K562 (cell line): ENCODE data around the gene AMH. TPM values are rescaled to one million over a fixed set of nuclear protein-coding genes. Genes with fewer than 3 reads are reported as not detected.

Source experiments
- ASH1L ChIP-seq: fragments of 450-650 bp; IDR thresholded peaks from 2 replicates; pipeline ENCODE4 v1.6.1; 2018; ENCODE audit warnings: borderline replicate concordance, mild to moderate bottlenecking, low read depth; ENCODE audit not compliant: partially characterized antibody
- CBX2 ChIP-seq: fragments of 200-600 bp; sonication (generic); IDR thresholded peaks from one replicate; pipeline ENCODE4 v1.6.1; 2012; ENCODE audit warnings: mild to moderate bottlenecking, low read length, inconsistent platforms; ENCODE audit not compliant: insufficient read depth, poor library complexity, severe bottlenecking
- EP400 ChIP-seq: fragments of 450-650 bp; IDR thresholded peaks from 2 replicates; pipeline ENCODE4 v1.6.1; 2017; ENCODE audit warnings: antibody characterized with exemption, mild to moderate bottlenecking, moderate library complexity
- ESRRA ChIP-seq: fragments of 450-650 bp; IDR thresholded peaks from 2 replicates; pipeline ENCODE4 v1.6.1; 2014; ENCODE audit warnings: low read depth, mild to moderate bottlenecking, moderate library complexity, borderline replicate concordance
- GTF2F1 ChIP-seq: IDR thresholded peaks from 2 replicates; pipeline ENCODE4 v1.6.1; 2011; ENCODE audit warnings: low read depth, low read length, improper control_type of control experiment
- HDGF ChIP-seq: fragments of 450-650 bp; IDR thresholded peaks from 2 replicates; pipeline ENCODE4 v1.6.1; 2016
- KDM4B ChIP-seq, 2 experiments: fragments of 450-650 bp in 1 of 2; sonication (generic) in 1 of 2; IDR thresholded peaks; 2 replicates each; pipeline ENCODE4 v1.6.1; 2016 to 2017; ENCODE audit warnings: borderline replicate concordance in 2 of 2, antibody characterized with exemption in 1 of 2, low read depth in 1 of 2, mild to moderate bottlenecking in 1 of 2
- LEF1 ChIP-seq: fragments of 450-650 bp; IDR thresholded peaks from 2 replicates; pipeline ENCODE4 v1.6.1; 2016; ENCODE audit warnings: mild to moderate bottlenecking
- MCM7 ChIP-seq, 2 experiments: fragments of 450-650 bp; IDR thresholded peaks; 2 replicates each; pipeline ENCODE4 v1.6.1; 2016 to 2018
- MEF2A ChIP-seq: IDR thresholded peaks from 2 replicates; pipeline ENCODE4 v1.6.1; 2011; ENCODE audit warnings: low read depth, mild to moderate bottlenecking, low read length, moderate library complexity; ENCODE audit not compliant: control insufficient read depth
- NFRKB ChIP-seq: fragments of 450-650 bp; IDR thresholded peaks from 2 replicates; pipeline ENCODE4 v1.6.1; 2016; ENCODE audit warnings: low read depth
- POLR2H ChIP-seq: IDR thresholded peaks from 2 replicates; pipeline ENCODE4 v1.6.1; 2016; ENCODE audit warnings: missing genetic modification characterization, low read depth, mild to moderate bottlenecking, control low read depth, missing compliant biosample characterization, moderate library complexity
- PYGO2 ChIP-seq: fragments of 450-650 bp; IDR thresholded peaks from 2 replicates; pipeline ENCODE4 v1.6.1; 2016; ENCODE audit warnings: mild to moderate bottlenecking, missing genetic modification characterization, moderate library complexity, missing compliant biosample characterization
- RB1 ChIP-seq: fragments of 450-650 bp; IDR thresholded peaks from 2 replicates; pipeline ENCODE4 v1.6.1; 2017; ENCODE audit warnings: low read depth, mild to moderate bottlenecking
- RBM34 ChIP-seq: fragments of 200-400 bp; formaldehyde crosslinking; IDR thresholded peaks from 2 replicates; pipeline ENCODE4 v1.6.1; 2018; ENCODE audit warnings: low read length, borderline replicate concordance; ENCODE audit not compliant: insufficient read depth
- RBM39 ChIP-seq: fragments of 200-400 bp; formaldehyde crosslinking; optimal IDR thresholded peaks from 2 replicates; pipeline ENCODE3; 2018; ENCODE audit warnings: low read depth, low read length
- RHOXF2B ChIP-seq: fragments of 250-450 bp; sonication (Bioruptor Pico); conservative IDR thresholded peaks from 2 replicates; pipeline ENCODE4 v1.5.1; 2021
- SRSF9 ChIP-seq: fragments of 200-400 bp; formaldehyde crosslinking; IDR thresholded peaks from 2 replicates; pipeline ENCODE4 v1.6.1; 2017; ENCODE audit warnings: low read depth, low read length, borderline replicate concordance
- TFAM ChIP-seq: fragments of 250-450 bp; sonication (Bioruptor Pico); conservative IDR thresholded peaks from 2 replicates; pipeline ENCODE4 v1.5.0; 2021; ENCODE audit warnings: mild to moderate bottlenecking, moderate library complexity
- ZFX ChIP-seq: sonication (generic); formaldehyde crosslinking; IDR thresholded peaks from 2 replicates; pipeline ENCODE4 v1.8.0; 2022; ENCODE audit warnings: mild to moderate bottlenecking, missing genetic modification reagents, moderate library complexity
- ZNF282 ChIP-seq: sonication (generic); formaldehyde crosslinking; IDR thresholded peaks from 2 replicates; pipeline ENCODE4 v1.8.1; 2023; ENCODE audit warnings: missing genetic modification reagents
- ZNF354B ChIP-seq: fragments of 250-450 bp; sonication (Bioruptor Pico); IDR thresholded peaks from 2 replicates; pipeline ENCODE4 v1.4.0; 2020
- ZZZ3 ChIP-seq: fragments of 450-650 bp; IDR thresholded peaks from 2 replicates; pipeline ENCODE4 v1.6.1; 2016; ENCODE audit warnings: antibody characterized with exemption, mild to moderate bottlenecking, moderate library complexity
- polyA plus RNA-seq, 8 experiments: library from polyadenylated mRNA; depleted of rRNA in 4 of 8; stranded (reverse) in 5 of 8; unstranded in 3 of 8; fragments of >200 nt; fragmentation: Nextera tagmentation in 2 of 8; fragmentation: Illumina TruSeq in 1 of 8; extraction: Ambion mirVana in 2 of 8; extraction: Trizol in 1 of 8; gene quantifications; 2 replicates each; pipeline versions ENCODE4 v1.2.1 to v1.2.3, GENCODE V29; 2011 to 2014; ENCODE audit warnings: inconsistent platforms in 1 of 8, missing spikeins in 1 of 8
- total RNA-seq, 7 experiments: library from RNA; depleted of rRNA in 6 of 7; stranded (reverse); fragments of >200 nt in 6 of 7; fragmentation: Illumina TruSeq in 2 of 7; extraction: Trizol in 2 of 7; gene quantifications; 2 replicates each; pipeline versions ENCODE4 v1.2.1 to v1.2.3, GENCODE V29; 2011 to 2021; ENCODE audit warnings: low replicate concordance in 1 of 7
- TF ChIP-seq, protein P1 (sequence below): fragments of 450-650 bp; IDR thresholded peaks from 2 replicates; pipeline ENCODE4 v1.7.1; 2018; ENCODE audit warnings: mild to moderate bottlenecking, low read depth; ENCODE audit not compliant: partially characterized antibody
- TF ChIP-seq, protein P2 (sequence below), 2 experiments: fragments of 450-650 bp in 1 of 2; sonication (generic) in 1 of 2; formaldehyde crosslinking; conservative IDR thresholded peaks; 2 replicates each; pipeline versions ENCODE4 v1.4.0 to v1.8.1; 2020 to 2022; ENCODE audit warnings: mild to moderate bottlenecking in 1 of 2, missing genetic modification reagents in 1 of 2
- TF ChIP-seq, protein P3 (sequence below): fragments of 250-450 bp; sonication (Bioruptor Pico); IDR thresholded peaks from 2 replicates; pipeline ENCODE4 v1.5.0; 2021

AMH gene
- total and polyA plus RNA-seq, 9 of the 15 experiments (the other 6 are each of a cell fraction or from before 2014, with no cell fraction given): 0.29 to 27.4 (median 2.6) TPM; not detected in 2

DNA sequence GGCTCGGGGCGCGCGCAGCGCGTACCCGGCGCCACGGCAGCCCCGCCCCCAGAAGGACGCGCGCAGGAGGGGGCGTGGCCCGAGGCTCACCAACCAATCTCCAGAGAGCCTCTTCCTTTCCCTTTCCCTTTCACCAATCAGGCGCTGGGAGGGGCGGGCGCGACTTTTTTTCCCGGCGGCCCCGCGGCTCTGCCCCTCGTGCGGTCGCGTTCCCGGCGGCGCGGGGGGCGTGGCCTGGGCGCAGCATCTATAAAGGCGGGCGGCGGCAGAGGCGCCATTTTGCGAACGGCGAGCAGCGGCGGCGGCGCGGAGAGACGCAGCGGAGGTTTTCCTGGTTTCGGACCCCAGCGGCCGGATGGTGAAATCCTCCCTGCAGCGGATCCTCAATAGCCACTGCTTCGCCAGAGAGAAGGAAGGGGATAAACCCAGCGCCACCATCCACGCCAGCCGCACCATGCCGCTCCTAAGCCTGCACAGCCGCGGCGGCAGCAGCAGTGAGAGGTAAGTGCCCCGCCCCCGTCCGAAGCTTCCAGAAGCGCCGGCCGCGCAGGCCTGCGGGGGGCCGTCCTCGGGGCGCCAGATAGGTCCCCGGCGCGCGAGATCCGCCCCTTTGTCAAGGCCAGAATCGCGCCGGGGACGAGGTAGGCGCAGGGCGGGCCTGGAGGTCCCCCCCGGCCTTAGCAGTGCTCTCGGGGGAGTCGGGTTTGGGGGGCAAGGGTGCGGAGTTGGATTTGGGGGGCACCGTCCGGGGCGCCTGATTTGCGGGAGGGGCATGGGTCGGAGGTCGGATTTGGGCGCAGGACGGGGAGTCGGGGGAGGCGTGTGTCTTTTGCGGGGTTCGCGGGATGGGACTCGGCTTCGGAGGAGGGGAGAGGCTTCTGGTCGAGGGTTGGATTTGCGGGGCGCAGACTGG, 20.4 kb downstream of the AMH start (continued):
- TF ChIP-seq, protein P1, sequence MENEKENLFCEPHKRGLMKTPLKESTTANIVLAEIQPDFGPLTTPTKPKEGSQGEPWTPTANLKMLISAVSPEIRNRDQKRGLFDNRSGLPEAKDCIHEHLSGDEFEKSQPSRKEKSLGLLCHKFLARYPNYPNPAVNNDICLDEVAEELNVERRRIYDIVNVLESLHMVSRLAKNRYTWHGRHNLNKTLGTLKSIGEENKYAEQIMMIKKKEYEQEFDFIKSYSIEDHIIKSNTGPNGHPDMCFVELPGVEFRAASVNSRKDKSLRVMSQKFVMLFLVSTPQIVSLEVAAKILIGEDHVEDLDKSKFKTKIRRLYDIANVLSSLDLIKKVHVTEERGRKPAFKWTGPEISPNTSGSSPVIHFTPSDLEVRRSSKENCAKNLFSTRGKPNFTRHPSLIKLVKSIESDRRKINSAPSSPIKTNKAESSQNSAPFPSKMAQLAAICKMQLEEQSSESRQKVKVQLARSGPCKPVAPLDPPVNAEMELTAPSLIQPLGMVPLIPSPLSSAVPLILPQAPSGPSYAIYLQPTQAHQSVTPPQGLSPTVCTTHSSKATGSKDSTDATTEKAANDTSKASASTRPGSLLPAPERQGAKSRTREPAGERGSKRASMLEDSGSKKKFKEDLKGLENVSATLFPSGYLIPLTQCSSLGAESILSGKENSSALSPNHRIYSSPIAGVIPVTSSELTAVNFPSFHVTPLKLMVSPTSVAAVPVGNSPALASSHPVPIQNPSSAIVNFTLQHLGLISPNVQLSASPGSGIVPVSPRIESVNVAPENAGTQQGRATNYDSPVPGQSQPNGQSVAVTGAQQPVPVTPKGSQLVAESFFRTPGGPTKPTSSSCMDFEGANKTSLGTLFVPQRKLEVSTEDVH: peak; percentile 63
- TF ChIP-seq POLR2H (tag) (peak; percentile 98), HDGF (0 out of 2 replicates have a peak, but pooled peaks have one; percentile 45), MCM7 (IDR thresholded peaks at IDR 0.05) (no peak), RB1 (no peak; the same call in none of the 2 replicates), RBM39 (no peak), NFRKB (no peak), GTF2F1 (peak; percentile 100), ESRRA (peak; percentile 67), PYGO2 (tag) (no peak), KDM4B (IDR thresholded peaks at IDR 0.05; ENCODE audit: borderline replicate concordance in 2 of 2, low read depth in 1 of 2) (peak in 1 of 2 experiments; percentile 61; a peak in 1 of 4 replicates), ZFX (CRISPR knock-in tag) (peak; percentile 70), RBM34 (0 out of 2 replicates have a peak, but pooled peaks have one; percentile 76), RHOXF2B (CRISPR knock-in tag) (no peak), LEF1 (no peak), ZNF282 (CRISPR knock-in tag) (0 out of 2 replicates have a peak, but pooled peaks have one; percentile 66), MEF2A (no peak), ASH1L (peak; percentile 67), SRSF9 (no peak), CBX2 (no peak), ZNF354B (CRISPR knock-in tag) (no peak), ZZZ3 (no peak), EP400 (peak; percentile 83; the same call in 1 of the 2 replicates), TFAM (CRISPR knock-in tag) (no peak)
- TF ChIP-seq, protein P2, sequence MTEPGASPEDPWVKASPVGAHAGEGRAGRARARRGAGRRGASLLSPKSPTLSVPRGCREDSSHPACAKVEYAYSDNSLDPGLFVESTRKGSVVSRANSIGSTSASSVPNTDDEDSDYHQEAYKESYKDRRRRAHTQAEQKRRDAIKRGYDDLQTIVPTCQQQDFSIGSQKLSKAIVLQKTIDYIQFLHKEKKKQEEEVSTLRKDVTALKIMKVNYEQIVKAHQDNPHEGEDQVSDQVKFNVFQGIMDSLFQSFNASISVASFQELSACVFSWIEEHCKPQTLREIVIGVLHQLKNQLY (CRISPR knock-in tag; conservative IDR thresholded peaks at IDR 0.05): no peak
- TF ChIP-seq, protein P3, sequence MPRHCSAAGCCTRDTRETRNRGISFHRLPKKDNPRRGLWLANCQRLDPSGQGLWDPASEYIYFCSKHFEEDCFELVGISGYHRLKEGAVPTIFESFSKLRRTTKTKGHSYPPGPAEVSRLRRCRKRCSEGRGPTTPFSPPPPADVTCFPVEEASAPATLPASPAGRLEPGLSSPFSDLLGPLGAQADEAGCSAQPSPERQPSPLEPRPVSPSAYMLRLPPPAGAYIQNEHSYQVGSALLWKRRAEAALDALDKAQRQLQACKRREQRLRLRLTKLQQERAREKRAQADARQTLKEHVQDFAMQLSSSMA (CRISPR knock-in tag): peak; percentile 69; the same call in 1 of the 2 replicates
